H1 (cell line): ENCODE results near the gene POLR1G. TPM values are rescaled to one million over a fixed set of nuclear protein-coding genes. Genes with fewer than 3 reads are reported as not detected.

ENCODE experiments used
- ASH2L ChIP-seq: fragments of 200-600, 300-600 bp; sonication (generic); IDR thresholded peaks from one replicate; pipeline ENCODE4 v1.7.1; 2017; ENCODE audit warnings: low read length
- ATF2 ChIP-seq: IDR thresholded peaks from 2 replicates; pipeline ENCODE4 v1.6.1; 2012; ENCODE audit warnings: low read length, inconsistent platforms
- BACH1 ChIP-seq: IDR thresholded peaks from 2 replicates; pipeline ENCODE4 v1.6.1; 2012; ENCODE audit warnings: low read length, improper control_type of control experiment
- BRCA1 ChIP-seq: IDR thresholded peaks from 2 replicates; pipeline ENCODE4 v1.6.1; 2012; ENCODE audit warnings: low read depth, low read length, improper control_type of control experiment
- CBX5 ChIP-seq: fragments of 300-800, 300-1000 bp; sonication (generic); IDR thresholded peaks from 2 replicates; pipeline ENCODE4 v1.7.1; 2016; ENCODE audit warnings: antibody characterized with exemption, low read length, low read depth
- CBX8 ChIP-seq: fragments of 300-800, 300-1000 bp; sonication (generic); IDR thresholded peaks from 2 replicates; pipeline ENCODE4 v1.7.1; 2016; ENCODE audit warnings: low read depth, low read length, borderline replicate concordance
- CEBPB ChIP-seq: IDR thresholded peaks from 2 replicates; pipeline ENCODE4 v1.6.1; 2012; ENCODE audit warnings: low read depth, low read length
- CHD1 ChIP-seq: IDR thresholded peaks from 2 replicates; pipeline ENCODE4 v1.6.1; 2012; ENCODE audit warnings: low read depth, low read length, improper control_type of control experiment
- EZH2 ChIP-seq: fragments of 200-600 bp; sonication (generic); IDR thresholded peaks from 2 replicates; pipeline ENCODE4 v1.7.1; 2012; ENCODE audit warnings: low read depth, mild to moderate bottlenecking, moderate library complexity, low read length, inconsistent platforms; ENCODE audit not compliant: severe bottlenecking
- HDAC2 ChIP-seq, 2 experiments: fragments of 300-600 bp in 1 of 2; sonication (generic) in 1 of 2; IDR thresholded peaks; 2 replicates each; pipeline ENCODE4 v1.6.1; 2011 to 2012; ENCODE audit warnings: low read depth in 2 of 2, low read length in 2 of 2, mild to moderate bottlenecking in 2 of 2, moderate library complexity in 2 of 2, borderline replicate concordance in 1 of 2, inconsistent platforms in 1 of 2
- HDAC6 ChIP-seq: IDR thresholded peaks from one replicate; pipeline ENCODE4 v1.7.1; 2012; ENCODE audit warnings: low read depth, mild to moderate bottlenecking, inconsistent platforms, low read length, moderate library complexity
- JUN ChIP-seq: IDR thresholded peaks from 2 replicates; pipeline ENCODE4 v1.6.1; 2011; ENCODE audit warnings: low read depth, mild to moderate bottlenecking, improper control_type of control experiment, low read length
- NANOG ChIP-seq: IDR thresholded peaks from 2 replicates; pipeline ENCODE4 v1.6.1; 2011; ENCODE audit warnings: low read length, low read depth, mild to moderate bottlenecking, inconsistent platforms; ENCODE audit not compliant: insufficient read depth, poor library complexity, severe bottlenecking
- SAP30 ChIP-seq: fragments of 300-600 bp; sonication (generic); IDR thresholded peaks from 2 replicates; pipeline ENCODE4 v1.7.1; 2012; ENCODE audit warnings: low read length, moderate library complexity, mild to moderate bottlenecking, inconsistent platforms; ENCODE audit not compliant: insufficient read depth, insufficient replicate concordance
- SIRT6 ChIP-seq: IDR thresholded peaks from one replicate; pipeline ENCODE4 v1.7.1; 2012; ENCODE audit warnings: low read length, inconsistent platforms
- SIX5 ChIP-seq: IDR thresholded peaks from 2 replicates; pipeline ENCODE4 v1.6.1; 2011; ENCODE audit warnings: mild to moderate bottlenecking, low read depth, low read length
- SP1 ChIP-seq: IDR thresholded peaks from 2 replicates; pipeline ENCODE4 v1.6.1; 2011; ENCODE audit warnings: low read depth, low read length
- SP4 ChIP-seq: IDR thresholded peaks from 2 replicates; pipeline ENCODE4 v1.6.1; 2012; ENCODE audit warnings: low read length, inconsistent platforms
- SRF ChIP-seq: IDR thresholded peaks from 2 replicates; pipeline ENCODE4 v1.6.1; 2011; ENCODE audit warnings: mild to moderate bottlenecking, low read depth, low read length, moderate library complexity
- SUZ12 ChIP-seq: fragments of 200-600 bp; sonication (generic); IDR thresholded peaks from 2 replicates; pipeline ENCODE4 v1.6.1; 2012; ENCODE audit warnings: mild to moderate bottlenecking, inconsistent platforms, low read length, moderate library complexity, mixed read lengths
- TEAD4 ChIP-seq: IDR thresholded peaks from 2 replicates; pipeline ENCODE4 v1.6.1; 2012; ENCODE audit warnings: low read depth, low read length, inconsistent platforms, mixed read lengths
- ZNF274 ChIP-seq: IDR thresholded peaks from 2 replicates; pipeline ENCODE4 v1.7.0; 2012; ENCODE audit warnings: low read length, borderline replicate concordance; ENCODE audit errors: extremely low read depth
- polyA plus RNA-seq, 7 experiments: library from polyadenylated mRNA; depleted of rRNA in 3 of 7; stranded (reverse) in 5 of 7; unstranded in 2 of 7; fragments of >200 nt in 5 of 7; fragments of 200-250 nt in 2 of 7; gene quantifications; 1 replicate in 5 of 7; 2 replicates in 1 of 7; 4 replicates in 1 of 7; pipeline versions ENCODE4 v1.2.1 to v1.2.3, GENCODE V29; 2011 to 2013; ENCODE audit warnings: missing spikeins in 2 of 7, mixed read lengths in 2 of 7
- total RNA-seq: library from RNA; stranded (reverse); fragmentation: NEBNext Ultra II Directional; extraction: Animal tissue kit (Norgen Biotek cat#: 25700); gene quantifications from 2 replicates; pipeline ENCODE4 v1.2.1, GENCODE V29; 2021

The POLR1G gene
- total and polyA plus RNA-seq, 2 of the 8 experiments (the other 6 are each of a cell fraction or from before 2014, with no cell fraction given), result 16.8 to 34.8 TPM

GRCh38 chr19:45443462-45444317, 37.2 kb downstream of the POLR1G start (continued):
- TF ChIP-seq ATF2 (no peak), ZNF274 (no peak), CHD1 (no peak), ASH2L (no peak), CBX5 (no peak), BACH1 (no peak), EZH2 (no peak), TEAD4 (no peak), JUN (no peak), CBX8 (no peak), NANOG (no peak), SP1 (peak; percentile 62; the same call in 1 of the 2 replicates), SIX5 (no peak), SAP30 (no peak), SIRT6 (no peak), BRCA1 (no peak), SUZ12 (no peak), HDAC6 (no peak), HDAC2 (IDR thresholded peaks at IDR 0.05; ENCODE audit: borderline replicate concordance in 1 of 2, low read depth in 2 of 2, low read length in 2 of 2) (0 out of 4 replicates have a peak, but pooled peaks of 1 of the 2 experiments have one; percentile 66), SRF (no peak), SP4 (no peak), CEBPB (peak; percentile 85)
